ENCODE results near the gene KLHDC9. TPM values are rescaled to one million over a fixed set of nuclear protein-coding genes. Genes with fewer than 3 reads are reported as not detected.

Gene KLHDC9
- total and polyA plus RNA-seq, 2 donors (not counting 1 experiment from before 2014, with no cell fraction given), result 1.6 to 2.7 TPM

- TF ChIP-seq CTCF (IDR thresholded peaks at IDR 0.05), result no peak
- no peak for TF ChIP-seq EZH2 (IDR thresholded peaks at IDR 0.05; ENCODE audit: borderline replicate concordance, insufficient read depth, low read depth, low read length, poor library complexity, severe bottlenecking)
- Histone ChIP-seq H3K9me3 (ENCODE audit: control extremely low read depth in 1 of 3, control insufficient read depth in 2 of 3, insufficient read depth in 1 of 3, low read length in 2 of 3) (no peaks in the 10 kb centered on the region), H3K79me2 (ENCODE audit: control insufficient read depth, insufficient read depth, low read length) (peaks cover 7% of the 10 kb centered on the region), H3K4me2 (replicated peaks; ENCODE audit: low read depth, low read length, poor library complexity, severe bottlenecking) (no peak overlapping the region), H3K9ac (ENCODE audit: low read length) (no peak overlapping the region), H3K4me3 (ENCODE audit: control extremely low read depth in 1 of 5, extremely low read depth in 1 of 5, insufficient read depth in 1 of 5, low read depth in 2 of 5, low read length in 4 of 5) (no peak overlapping the region), H3K36me3 (replicated peaks in 1 of 2; ENCODE audit: control extremely low read depth in 1 of 2, control insufficient read depth in 1 of 2, extremely low read depth in 1 of 2, insufficient read depth in 2 of 2, low read length in 1 of 2) (no peaks in the 10 kb centered on the region), H4K20me1 (ENCODE audit: control insufficient read depth, insufficient read depth, low read length, poor library complexity, severe bottlenecking) (no peaks in the 10 kb centered on the region), H2AFZ (ENCODE audit: insufficient read depth, low read depth, low read length, poor library complexity, severe bottlenecking) (no peak overlapping the region), H3K27me3 (replicated peaks in 1 of 4; ENCODE audit: control extremely low read depth in 1 of 4, control insufficient read depth in 3 of 4, insufficient read depth in 4 of 4, low read length in 3 of 4) (no peaks in the 10 kb centered on the region), H3K27ac (ENCODE audit: low read length in 2 of 2) (no peak overlapping the region), H3K4me1 (ENCODE audit: control insufficient read depth in 2 of 2, insufficient read depth in 2 of 2, low read length in 2 of 2) (no peaks in the 10 kb centered on the region)
- Mint-ChIP-seq H3K4me3 (no peak overlapping the region), H3K9me3 (ENCODE audit: insufficient read depth) (no peaks in the 10 kb centered on the region), H3K27ac (no peak overlapping the region), H3K4me1 (peaks cover 6% of the 10 kb centered on the region), H3K27me3 (no peaks in the 10 kb centered on the region)
- DNase-seq (no peak), ATAC-seq (ENCODE audit: low read depth) (no peak)
- CTCF ChIA-PET, result interaction anchor here (0.6 to 10.0 kb wide), 15 partner anchors 8 to 458 kb away, joined by 3 to 82 read pairs (median 3); partner anchors contain the start of genes ARHGAP30, F11R and USF1
- WGBS (ENCODE audit: insufficient coverage), result 98% methylated on average over 26 of the region's 29 CpGs
- POLR2A ChIA-PET, result interaction anchor here (0.6 to 0.7 kb wide), 2 partner anchors 69 to 896 kb away, joined by 3 to 6 read pairs; no protein-coding TSS in a partner anchor
- intact Hi-C loops (cut with micrococcal nuclease), result no loop called here
Observed at GRCh38 chr1:161140755-161141400, 42.7 kb downstream of the KLHDC9 start.

DNA sequence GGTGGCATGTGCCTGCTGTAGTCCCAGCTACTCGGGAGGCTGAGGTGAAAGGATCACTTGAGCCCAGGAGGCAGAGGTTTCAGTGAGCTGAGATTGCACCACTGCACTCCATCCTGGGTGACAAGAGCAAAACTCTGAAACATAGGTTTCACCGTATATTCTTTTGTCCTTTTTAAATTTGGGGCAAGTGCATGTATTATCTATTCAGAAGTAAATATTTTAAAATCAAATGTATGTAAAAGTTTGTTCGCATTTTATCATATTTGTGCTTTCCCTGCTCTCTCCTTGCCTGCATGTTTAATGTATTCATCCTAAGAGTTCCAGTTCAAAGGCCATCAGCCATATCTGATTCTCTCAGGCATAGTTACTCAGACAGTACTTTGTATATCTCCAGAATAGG, 47.7 kb downstream of the KLHDC9 start:
- intact Hi-C loops (cut with micrococcal nuclease), result no loop called here

More for the DNA sequence above, 47.7 kb downstream of the KLHDC9 start:
- H3K4me1 ChIP-seq (ENCODE audit: control insufficient read depth in 2 of 2, insufficient read depth in 2 of 2, low read length in 2 of 2), result no peaks in the 10 kb centered on the region
- no peak overlapping the region for H2AFZ ChIP-seq (ENCODE audit: insufficient read depth, low read depth, low read length, poor library complexity, severe bottlenecking)
- no peaks in the 10 kb centered on the region for H3K27me3 Mint-ChIP-seq
- H3K27me3 ChIP-seq (replicated peaks in 1 of 4; ENCODE audit: control extremely low read depth in 1 of 4, control insufficient read depth in 3 of 4, insufficient read depth in 4 of 4, low read length in 3 of 4), result no peaks in the 10 kb centered on the region
- POLR2A ChIA-PET, result no interaction called here
- 67% methylated on average over 1 of the region's 3 CpGs for WGBS (ENCODE audit: insufficient coverage)
- ATAC-seq (ENCODE audit: low read depth) (no peak), DNase-seq (no peak)
- no peaks in the 10 kb centered on the region for H3K9me3 ChIP-seq (ENCODE audit: control extremely low read depth in 1 of 3, control insufficient read depth in 2 of 3, insufficient read depth in 1 of 3, low read length in 2 of 3)
- H3K4me2 ChIP-seq (replicated peaks; ENCODE audit: low read depth, low read length, poor library complexity, severe bottlenecking), result no peak overlapping the region
- no peaks in the 10 kb centered on the region for H3K79me2 ChIP-seq (ENCODE audit: control insufficient read depth, insufficient read depth, low read length)
- H3K27ac ChIP-seq (ENCODE audit: low read length in 2 of 2), result no peak overlapping the region
- H3K27ac Mint-ChIP-seq, result no peak overlapping the region
- H3K9me3 Mint-ChIP-seq (ENCODE audit: insufficient read depth), result no peaks in the 10 kb centered on the region
- no peak for TF ChIP-seq EZH2 (IDR thresholded peaks at IDR 0.05; ENCODE audit: borderline replicate concordance, insufficient read depth, low read depth, low read length, poor library complexity, severe bottlenecking)
- TF ChIP-seq CTCF (IDR thresholded peaks at IDR 0.05), result no peak
- no peak overlapping the region for H3K9ac ChIP-seq (ENCODE audit: low read length)
- no peaks in the 10 kb centered on the region for H4K20me1 ChIP-seq (ENCODE audit: control insufficient read depth, insufficient read depth, low read length, poor library complexity, severe bottlenecking)
- H3K4me1 Mint-ChIP-seq, result no peaks in the 10 kb centered on the region
- H3K4me3 Mint-ChIP-seq, result no peak overlapping the region
- no peaks in the 10 kb centered on the region for H3K36me3 ChIP-seq (replicated peaks in 1 of 2; ENCODE audit: control extremely low read depth in 1 of 2, control insufficient read depth in 1 of 2, extremely low read depth in 1 of 2, insufficient read depth in 2 of 2, low read length in 1 of 2)
- CTCF ChIA-PET, result interaction anchor here (0.8 to 1.4 kb wide), 2 partner anchors 11 to 20 kb away, joined by 3 read pairs; partner anchors contain the start of gene PPOX
- H3K4me3 ChIP-seq (ENCODE audit: control extremely low read depth in 1 of 5, extremely low read depth in 1 of 5, insufficient read depth in 1 of 5, low read depth in 2 of 5, low read length in 4 of 5), result no peak overlapping the region
